GM12878 (cell line): ENCODE results near the gene PARD6A. TPM values are rescaled to one million over a fixed set of nuclear protein-coding genes. Genes with fewer than 3 reads are reported as not detected.

Source experiments
- ATAC-seq: fragments of 200-7000 bp; cut with Tn5 transposase; 3 replicates; pipeline ENCODE4 v1.9.1; 2020; ENCODE audit warnings: mild to moderate bottlenecking, moderate library complexity
- BruUV-seq: library from RNA; stranded (reverse); fragments of 400-500 nt; replicated peaks from 2 replicates; lab custom pipeline; 2021; lab: Mats Ljungman, UMichigan
- CTCF ChIA-PET: fragments of 300-600 bp; sonication (Branson Sonifier 250); formaldehyde crosslinking; extraction: SDS; loops from one replicate; lab custom pipeline; 2021; ENCODE audit warnings: inconsistent platforms; lab: Yijun Ruan, JAX
- POLR2A ChIA-PET: fragments of 350-600 bp; formaldehyde crosslinking; extraction: SDS; loops from one replicate; lab custom pipeline; 2021; ENCODE audit warnings: inconsistent platforms; lab: Charles Lee
- RAD21 ChIA-PET: fragments of 300-600 bp; sonication (Branson Sonifier 250); formaldehyde crosslinking; loops from one replicate; lab custom pipeline; 2023; ENCODE audit warnings: antibody characterized with exemption; ENCODE audit not compliant: unreplicated experiment; lab: Charles Lee
- SMC1A ChIA-PET: fragments of 300-600 bp; sonication (Branson Sonifier 250); formaldehyde crosslinking; loops from one replicate; lab custom pipeline; 2023; ENCODE audit not compliant: unreplicated experiment, uncharacterized antibody; lab: Charles Lee
- DNase-seq: peaks from one replicate; pipeline ENCODE4 v3.0.0-alpha.2; 2011; ENCODE audit warnings: low read depth, low spot score
- FAIRE-seq: peaks from 3 replicates; lab custom pipeline; 2011; peaks lifted over from hg19 to GRCh38; lab: Jason Lieb, UNC
- H2AFZ ChIP-seq: 2 replicates; pipeline ENCODE4 v1.6.0; 2011; ENCODE audit warnings: low read depth, low read length, control low read depth; ENCODE audit not compliant: control insufficient read depth
- H3K27ac ChIP-seq: 2 replicates; pipeline ENCODE4 v1.5.1; 2011; ENCODE audit warnings: control low read depth; ENCODE audit not compliant: control insufficient read depth, insufficient read depth
- H3K27me3 ChIP-seq, 2 experiments: replicated peaks in 1 of 2; 2 replicates each; pipeline versions ENCODE4 v1.6.0 to v1.6.1; 2011; ENCODE audit warnings: low read length in 1 of 2; ENCODE audit not compliant: control insufficient read depth in 2 of 2, insufficient read depth in 2 of 2
- H3K36me3 ChIP-seq, 2 experiments: 2 replicates each; pipeline ENCODE4 v1.5.1; 2011; ENCODE audit warnings: low read length in 1 of 2; ENCODE audit not compliant: control insufficient read depth in 2 of 2, insufficient read depth in 2 of 2
- H3K4me1 ChIP-seq: 2 replicates; pipeline ENCODE4 v1.6.1; 2011; ENCODE audit warnings: mild to moderate bottlenecking, low read length, moderate library complexity, mixed read lengths; ENCODE audit not compliant: control insufficient read depth, insufficient read depth
- H3K4me2 ChIP-seq: 2 replicates; pipeline ENCODE4 v1.6.0; 2011; ENCODE audit warnings: control low read depth; ENCODE audit not compliant: control insufficient read depth, insufficient read depth
- H3K4me3 ChIP-seq: fragments of 200-600 bp; sonication (generic); 2 replicates; pipeline ENCODE4 v1.5.1; 2016
- H3K79me2 ChIP-seq: 2 replicates; pipeline ENCODE4 v1.6.0; 2011; ENCODE audit warnings: low read length; ENCODE audit not compliant: control insufficient read depth, insufficient read depth
- H3K9ac ChIP-seq: 2 replicates; pipeline ENCODE4 v1.8.0; 2011; ENCODE audit warnings: low read length, control low read depth, mixed read lengths; ENCODE audit not compliant: control insufficient read depth, insufficient read depth
- H3K9me3 ChIP-seq: replicated peaks from 3 replicates; pipeline ENCODE4 v1.5.1; 2011; ENCODE audit warnings: mild to moderate bottlenecking, low read length; ENCODE audit not compliant: control insufficient read depth, insufficient read depth
- H4K20me1 ChIP-seq: 2 replicates; pipeline ENCODE4 v1.6.0; 2011; ENCODE audit not compliant: control insufficient read depth, insufficient read depth
- CBFB ChIP-seq: IDR thresholded peaks from 2 replicates; pipeline ENCODE4 v1.6.1; 2016; ENCODE audit warnings: antibody characterized with exemption, low read depth
- EZH2 ChIP-seq: IDR thresholded peaks from 2 replicates; pipeline ENCODE4 v1.6.1; 2012; ENCODE audit warnings: low read depth, mild to moderate bottlenecking, control low read depth, inconsistent platforms, low read length, borderline replicate concordance; ENCODE audit not compliant: control insufficient read depth
- JUNB ChIP-seq: IDR thresholded peaks from 2 replicates; pipeline ENCODE4 v1.6.1; 2016; ENCODE audit warnings: antibody characterized with exemption, mild to moderate bottlenecking
- KAT2A ChIP-seq: conservative IDR thresholded peaks from 2 replicates; pipeline ENCODE4 v1.6.1; 2011; ENCODE audit warnings: low read depth, low read length; ENCODE audit not compliant: control insufficient read depth
- MEF2A ChIP-seq: IDR thresholded peaks from 2 replicates; pipeline ENCODE4 v1.6.1; 2011; ENCODE audit warnings: low read depth, mild to moderate bottlenecking, low read length, moderate library complexity; ENCODE audit not compliant: insufficient read depth
- MTA3 ChIP-seq: IDR thresholded peaks from 2 replicates; pipeline ENCODE4 v1.6.1; 2012; ENCODE audit warnings: low read length, inconsistent platforms, borderline replicate concordance
- MYB ChIP-seq: fragments of 150-350 bp; IDR thresholded peaks from 2 replicates; pipeline ENCODE4 v1.6.1; 2014; ENCODE audit warnings: mild to moderate bottlenecking, low read depth, low read length, borderline replicate concordance
- NRF1 ChIP-seq: conservative IDR thresholded peaks from 2 replicates; pipeline ENCODE4 v1.6.1; 2011; ENCODE audit warnings: mild to moderate bottlenecking, low read depth, low read length, improper control_type of control experiment
- RAD21 ChIP-seq: IDR thresholded peaks from 2 replicates; pipeline ENCODE4 v1.6.1; 2011; ENCODE audit warnings: mild to moderate bottlenecking, low read depth, low read length, moderate library complexity; ENCODE audit not compliant: insufficient read depth
- WGBS: methylation state at CpG from one replicate; pipeline ENCODE4 v1.1.6; 2016; ENCODE audit warnings: low lambda C conversion rate; ENCODE audit not compliant: insufficient replicate concordance, insufficient coverage; ENCODE audit errors: missing lambda C conversion rate; 5-methylcytosine and 5-hydroxymethylcytosine counted together
- in situ Hi-C: fragments of 300-500 bp; cut with MboI; formaldehyde crosslinking; loops from 9 replicates; pipeline ENCODE4 v1.14.3; 2018; ENCODE audit warnings: mixed read lengths
- intact Hi-C: fragments of 100-400 bp; cut with micrococcal nuclease; formaldehyde crosslinking; loops from one replicate; pipeline ENCODE4 v1.14.2; 2022; ENCODE audit not compliant: unreplicated experiment
- polyA plus RNA-seq, 11 experiments: library from polyadenylated mRNA; depleted of rRNA in 4 of 11; unstranded in 6 of 11; stranded (reverse) in 5 of 11; fragments of >200 nt; fragmentation: Nextera tagmentation in 4 of 11; fragmentation: Illumina TruSeq in 1 of 11; extraction: Ambion mirVana in 4 of 11; extraction: Trizol in 1 of 11; gene quantifications; 1 replicate in 1 of 11; 2 replicates in 10 of 11; pipeline versions ENCODE4 v1.2.1 to v1.2.3, GENCODE V29; 2011 to 2016; ENCODE audit warnings: inconsistent platforms in 2 of 11, missing spikeins in 2 of 11, low read depth in 1 of 11
- total RNA-seq, 4 experiments: library from RNA; depleted of rRNA in 3 of 4; stranded (reverse); fragments of >200 nt in 3 of 4; fragmentation: Illumina TruSeq in 1 of 4; extraction: Trizol in 1 of 4; gene quantifications; 2 replicates each; pipeline versions ENCODE4 v1.2.1 to v1.2.3, GENCODE V29; 2013 to 2021
- TF ChIP-seq, protein P1 (sequence below), 3 experiments: IDR thresholded peaks in 2 of 3; conservative IDR thresholded peaks in 1 of 3; 2 replicates each; pipeline ENCODE4 v1.5.1; 2011; ENCODE audit warnings: low read depth in 3 of 3, low read length in 3 of 3, mild to moderate bottlenecking in 3 of 3, control low read depth in 2 of 3, moderate library complexity in 2 of 3, inconsistent platforms in 1 of 3, mixed read lengths in 1 of 3; ENCODE audit not compliant: control insufficient read depth in 2 of 3, insufficient read depth in 1 of 3; ENCODE audit errors: extremely low read depth in 1 of 3
- TF ChIP-seq, protein P2 (sequence below): IDR thresholded peaks from 2 replicates; pipeline ENCODE4 v1.6.1; 2012; ENCODE audit warnings: low read depth, low read length, improper control_type of control experiment
- TF ChIP-seq, protein P3 (sequence below): IDR thresholded peaks from 2 replicates; pipeline ENCODE4 v1.6.1; 2011; ENCODE audit warnings: borderline replicate concordance, low read depth, mild to moderate bottlenecking, moderate library complexity, low read length; ENCODE audit not compliant: insufficient read depth, poor library complexity, severe bottlenecking

Gene PARD6A
- total and polyA plus RNA-seq, 10 of the 15 experiments (the other 5 are each of a cell fraction or from before 2014, with no cell fraction given), result 0.42 to 10.1 (median 4.4) TPM

DNA sequence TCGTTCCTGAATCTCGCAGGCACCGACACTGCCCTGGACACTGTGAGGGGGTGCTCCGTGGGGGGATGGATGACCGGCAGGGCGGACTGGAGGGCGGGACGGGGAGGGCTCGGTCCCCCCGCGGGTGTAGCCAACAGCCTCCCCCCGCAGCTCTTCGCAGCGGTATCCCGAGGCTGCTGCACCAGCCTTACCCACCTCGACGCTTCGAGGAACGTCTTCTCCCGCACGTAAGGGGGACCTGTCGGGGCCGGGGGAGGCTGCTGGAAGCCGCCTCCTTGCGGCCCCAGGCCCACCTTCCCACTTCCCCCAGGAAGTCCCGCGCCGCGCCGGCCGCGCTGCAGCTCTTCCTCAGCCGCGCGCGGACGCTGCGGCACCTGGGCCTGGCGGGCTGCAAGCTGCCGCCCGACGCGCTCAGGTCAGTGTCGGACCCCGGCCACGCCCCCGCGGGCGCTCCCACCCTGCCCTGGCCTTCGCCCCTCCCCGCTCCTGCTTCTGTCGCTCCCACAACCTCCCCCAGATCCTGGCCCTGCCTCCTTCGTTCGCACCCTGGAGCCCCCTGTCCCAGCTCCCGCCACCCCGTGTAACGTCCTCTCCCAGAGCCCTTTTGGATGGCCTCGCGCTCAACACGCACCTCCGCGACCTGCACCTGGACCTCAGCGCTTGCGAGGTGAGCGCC, 12.5 kb upstream of the PARD6A start:
- in situ Hi-C loops, result no loop called here
- H3K79me2 ChIP-seq, result peaks cover 11% of the 10 kb centered on the region
- intact Hi-C loops, result no loop called here
- DNase-seq, result no peak
- peaks cover 11% of the 10 kb centered on the region; the same call in 1 of the 2 replicates for H3K4me1 ChIP-seq
- H2AFZ ChIP-seq, result no peak overlapping the region
- H4K20me1 ChIP-seq, result no peaks in the 10 kb centered on the region
- no peak overlapping the region for H3K4me2 ChIP-seq
- H3K27ac ChIP-seq, result no peak overlapping the region
- SMC1A ChIA-PET, result no interaction called here
- WGBS, result 99% methylated on average over 32 of the region's 65 CpGs
- POLR2A ChIA-PET, result no interaction called here
- RAD21 ChIA-PET, result interaction anchor here (0.9 kb wide), 1 partner anchor 22 kb away, joined by 3 read pairs; no protein-coding TSS in a partner anchor
- ATAC-seq, result no peak
- FAIRE-seq, result no peak
- no peaks in the 10 kb centered on the region for H3K9me3 ChIP-seq
- H3K27me3 ChIP-seq, result no peaks in the 10 kb centered on the region
- no peak overlapping the region for H3K9ac ChIP-seq
- BruUV-seq, result no TSS peak
- H3K4me3 ChIP-seq, result no peak overlapping the region
- CTCF ChIA-PET, result interaction anchor here (1.5 kb wide), 1 partner anchor 12 kb away, joined by 4 read pairs; the partner anchor contains the start of gene ACD
- TF ChIP-seq NRF1 (no peak), EZH2 (no peak), CBFB (no peak), MYB (no peak), RAD21 (no peak), MEF2A (no peak), MTA3 (no peak), KAT2A (no peak), JUNB (no peak)
- TF ChIP-seq, protein P1, sequence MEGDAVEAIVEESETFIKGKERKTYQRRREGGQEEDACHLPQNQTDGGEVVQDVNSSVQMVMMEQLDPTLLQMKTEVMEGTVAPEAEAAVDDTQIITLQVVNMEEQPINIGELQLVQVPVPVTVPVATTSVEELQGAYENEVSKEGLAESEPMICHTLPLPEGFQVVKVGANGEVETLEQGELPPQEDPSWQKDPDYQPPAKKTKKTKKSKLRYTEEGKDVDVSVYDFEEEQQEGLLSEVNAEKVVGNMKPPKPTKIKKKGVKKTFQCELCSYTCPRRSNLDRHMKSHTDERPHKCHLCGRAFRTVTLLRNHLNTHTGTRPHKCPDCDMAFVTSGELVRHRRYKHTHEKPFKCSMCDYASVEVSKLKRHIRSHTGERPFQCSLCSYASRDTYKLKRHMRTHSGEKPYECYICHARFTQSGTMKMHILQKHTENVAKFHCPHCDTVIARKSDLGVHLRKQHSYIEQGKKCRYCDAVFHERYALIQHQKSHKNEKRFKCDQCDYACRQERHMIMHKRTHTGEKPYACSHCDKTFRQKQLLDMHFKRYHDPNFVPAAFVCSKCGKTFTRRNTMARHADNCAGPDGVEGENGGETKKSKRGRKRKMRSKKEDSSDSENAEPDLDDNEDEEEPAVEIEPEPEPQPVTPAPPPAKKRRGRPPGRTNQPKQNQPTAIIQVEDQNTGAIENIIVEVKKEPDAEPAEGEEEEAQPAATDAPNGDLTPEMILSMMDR (IDR thresholded peaks at IDR 0.05 in 2 of 3, conservative IDR thresholded peaks at IDR 0.05 in 1 of 3; ENCODE audit: control insufficient read depth in 2 of 3, extremely low read depth in 1 of 3, insufficient read depth in 1 of 3, low read depth in 3 of 3, low read length in 3 of 3), result no peak
- TF ChIP-seq, protein P2, sequence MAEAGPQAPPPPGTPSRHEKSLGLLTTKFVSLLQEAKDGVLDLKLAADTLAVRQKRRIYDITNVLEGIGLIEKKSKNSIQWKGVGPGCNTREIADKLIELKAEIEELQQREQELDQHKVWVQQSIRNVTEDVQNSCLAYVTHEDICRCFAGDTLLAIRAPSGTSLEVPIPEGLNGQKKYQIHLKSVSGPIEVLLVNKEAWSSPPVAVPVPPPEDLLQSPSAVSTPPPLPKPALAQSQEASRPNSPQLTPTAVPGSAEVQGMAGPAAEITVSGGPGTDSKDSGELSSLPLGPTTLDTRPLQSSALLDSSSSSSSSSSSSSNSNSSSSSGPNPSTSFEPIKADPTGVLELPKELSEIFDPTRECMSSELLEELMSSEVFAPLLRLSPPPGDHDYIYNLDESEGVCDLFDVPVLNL, result no peak
- TF ChIP-seq, protein P3, sequence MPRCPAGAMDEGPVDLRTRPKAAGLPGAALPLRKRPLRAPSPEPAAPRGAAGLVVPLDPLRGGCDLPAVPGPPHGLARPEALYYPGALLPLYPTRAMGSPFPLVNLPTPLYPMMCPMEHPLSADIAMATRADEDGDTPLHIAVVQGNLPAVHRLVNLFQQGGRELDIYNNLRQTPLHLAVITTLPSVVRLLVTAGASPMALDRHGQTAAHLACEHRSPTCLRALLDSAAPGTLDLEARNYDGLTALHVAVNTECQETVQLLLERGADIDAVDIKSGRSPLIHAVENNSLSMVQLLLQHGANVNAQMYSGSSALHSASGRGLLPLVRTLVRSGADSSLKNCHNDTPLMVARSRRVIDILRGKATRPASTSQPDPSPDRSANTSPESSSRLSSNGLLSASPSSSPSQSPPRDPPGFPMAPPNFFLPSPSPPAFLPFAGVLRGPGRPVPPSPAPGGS, result no peak
- peaks cover 0 to 3% of the 10 kb centered on the region in 2 experiments; a peak in 3 of 4 replicates for H3K36me3 ChIP-seq
